Aorta (tissue), 5 donors: ENCODE data around the gene TDRD12. TPM values are rescaled to one million over a fixed set of nuclear protein-coding genes. Genes with fewer than 3 reads are reported as not detected.

Source experiments
- ATAC-seq: fragments of 200-7000 bp; cut with Tn5 transposase; one replicate; pipeline ENCODE4 v1.9.1; 2022; ENCODE audit warnings: moderate library complexity; ENCODE audit not compliant: low FRiP score
- DNase-seq, 2 donors: peaks; one replicate each; pipeline ENCODE4 v3.0.0-alpha.2; 2020
- H3K27ac ChIP-seq, 2 donors: one replicate each; pipeline ENCODE4 v1.5.1; 2013; ENCODE audit warnings: low read length in 2 of 2, mild to moderate bottlenecking in 2 of 2, moderate library complexity in 2 of 2, control low read depth in 1 of 2, inconsistent platforms in 1 of 2, low read depth in 1 of 2
- H3K27me3 ChIP-seq, 2 donors: one replicate each; pipeline ENCODE4 v1.6.1; 2013; ENCODE audit warnings: control low read depth in 1 of 2, low read length in 1 of 2, mild to moderate bottlenecking in 1 of 2, moderate library complexity in 1 of 2; ENCODE audit not compliant: insufficient read depth in 2 of 2, control insufficient read depth in 1 of 2
- H3K36me3 ChIP-seq, 2 donors: one replicate each; pipeline ENCODE4 v1.6.1; 2013; ENCODE audit warnings: control low read depth in 1 of 2, low read length in 1 of 2, mild to moderate bottlenecking in 1 of 2; ENCODE audit not compliant: insufficient read depth in 2 of 2, control insufficient read depth in 1 of 2
- H3K4me1 ChIP-seq, 2 donors: one replicate each; pipeline ENCODE4 v1.6.1; 2013; ENCODE audit warnings: low read length in 2 of 2, control low read depth in 1 of 2, mild to moderate bottlenecking in 1 of 2, moderate library complexity in 1 of 2; ENCODE audit not compliant: insufficient read depth in 2 of 2, control insufficient read depth in 1 of 2
- H3K4me3 ChIP-seq, 2 donors: one replicate each; pipeline ENCODE4 v1.5.1; 2013; ENCODE audit warnings: low read length in 2 of 2, control low read depth in 1 of 2, mild to moderate bottlenecking in 1 of 2
- H3K9me3 ChIP-seq: one replicate; pipeline ENCODE4 v1.6.1; 2013; ENCODE audit warnings: mild to moderate bottlenecking, low read length; ENCODE audit not compliant: control insufficient read depth
- WGBS, 2 donors: extraction: QIAGEN DNeasy Blood & Tissue Kit; methylation state at CpG; one replicate each; pipeline ENCODE4 v1.1.7; 2013; 5-methylcytosine and 5-hydroxymethylcytosine counted together
- intact Hi-C, 2 donors: fragments of 100-400 bp; cut with DNase I; formaldehyde crosslinking; loops; one replicate each; pipeline versions ENCODE4 v1.14.2 to v1.15.0; 2022
- polyA plus RNA-seq, 2 donors: library from polyadenylated mRNA; stranded (reverse); fragments of 200-250 nt; gene quantifications; one replicate each; pipeline ENCODE4 v1.2.3, GENCODE V29; 2013
- total RNA-seq, 2 donors: library from RNA; stranded (reverse); fragmentation: NEBNext Ultra II Directional; extraction: Animal tissue kit (Norgen Biotek cat#: 25700); gene quantifications; one replicate each; pipeline ENCODE4 v1.2.1, GENCODE V29; 2021
- donor health status: healthy with polysubstance abuse.
- donor health status: Bipolar disorder and iron deficiency.
- donor health status: DM: no; HTN: no; CAD: no.
- donor health status: DM: no; HTN: no; CAD: no.
- donor health status: DM: yes; HTN: yes; CAD: no.

TDRD12 gene
- total and polyA plus RNA-seq, 4 donors = 0.03 to 0.18 TPM; not detected in 2

GRCh38 chr19:32869966-32870573 is 150.5 kb downstream of the TDRD12 start:
- 63 to 65% methylated on average over 18 of the region's 18 CpGs for WGBS, 2 donors
- no peaks in the 10 kb centered on the region for H3K9me3 ChIP-seq
- H3K36me3 ChIP-seq = no peaks in the 10 kb centered on the region
- DNase-seq = no peak
- H3K4me3 ChIP-seq = no peak overlapping the region
- no peak for ATAC-seq
- intact Hi-C loops = no loop called here
- no peaks in the 10 kb centered on the region for H3K4me1 ChIP-seq
- H3K27me3 ChIP-seq = no peaks in the 10 kb centered on the region
- no peak overlapping the region for H3K27ac ChIP-seq

- no peak overlapping the region for H3K27ac ChIP-seq
- H3K36me3 ChIP-seq = no peaks in the 10 kb centered on the region
- intact Hi-C loops = no loop called here
- 76 to 78% methylated on average over 12 of the region's 12 CpGs for WGBS, 2 donors
- no peak overlapping the region for H3K4me3 ChIP-seq
- DNase-seq = no peak
- no peaks in the 10 kb centered on the region for H3K9me3 ChIP-seq
- H3K4me1 ChIP-seq = no peaks in the 10 kb centered on the region
- no peak for ATAC-seq
- no peaks in the 10 kb centered on the region for H3K27me3 ChIP-seq
Observed at GRCh38 chr19:32870981-32871451, 151.4 kb downstream of the TDRD12 start.

DNA sequence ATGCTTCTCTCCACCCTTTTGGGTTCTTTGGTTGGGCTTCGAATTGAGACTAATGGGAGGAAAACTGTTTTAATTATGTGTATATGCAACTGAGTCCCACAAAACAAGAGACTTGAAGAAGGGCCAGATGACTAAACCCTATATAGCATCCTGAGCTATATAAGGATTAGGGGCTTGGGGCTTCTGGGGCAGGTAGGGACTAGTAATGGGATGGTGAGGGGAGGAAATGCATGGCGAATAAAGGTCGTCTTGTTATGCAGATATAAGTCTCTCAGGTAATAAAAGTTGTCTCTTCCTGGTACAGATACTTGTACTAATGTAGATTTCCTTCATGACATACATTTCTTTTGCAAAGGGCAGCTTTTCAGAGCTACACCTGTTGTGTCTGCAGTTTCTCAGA is 152.8 kb downstream of the TDRD12 start:
- Histone ChIP-seq H3K9me3 (no peaks in the 10 kb centered on the region), H3K4me1 (no peaks in the 10 kb centered on the region), H3K27me3 (no peaks in the 10 kb centered on the region), H3K36me3 (no peaks in the 10 kb centered on the region), H3K27ac (no peak overlapping the region), H3K4me3 (no peak overlapping the region)
- no peak for ATAC-seq
- WGBS, 2 donors = 92 to 95% methylated on average over 3 of the region's 3 CpGs
- no peak for DNase-seq
- intact Hi-C loops = no loop called here

DNA sequence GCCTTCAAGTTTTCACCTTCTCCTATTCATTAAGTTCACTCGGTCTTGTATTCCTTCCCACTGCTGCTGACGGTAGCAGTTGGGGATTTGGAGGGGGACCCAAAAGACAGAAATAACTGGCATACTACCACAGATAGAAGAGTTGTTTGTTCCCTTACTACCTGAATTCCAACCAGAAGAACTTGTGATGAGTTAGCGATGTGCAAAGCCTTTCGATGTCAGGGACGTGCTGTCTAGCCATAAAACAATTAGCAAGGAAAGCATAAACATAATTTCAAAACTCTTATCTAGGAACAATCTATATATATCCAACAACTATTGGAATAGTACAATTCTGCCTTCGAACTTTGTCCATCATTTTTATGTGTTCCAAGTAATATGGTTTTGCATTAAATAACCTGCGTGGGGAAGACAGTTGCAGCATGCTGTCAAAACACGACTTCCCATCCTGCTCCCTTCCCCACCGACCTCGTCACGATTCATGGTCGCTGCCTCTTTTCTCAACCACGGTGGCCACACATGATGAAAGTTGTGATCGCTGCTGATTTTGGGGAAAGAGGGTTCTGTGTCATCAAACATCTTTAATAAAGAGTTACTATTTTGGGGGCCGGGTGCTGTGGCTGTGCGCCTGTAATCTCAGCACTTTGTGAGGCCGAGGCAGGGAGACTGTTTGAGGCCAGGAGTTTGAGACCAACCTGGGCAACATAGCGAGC is 153.8 kb downstream of the TDRD12 start:
- DNase-seq = no peak
- Histone ChIP-seq H3K27ac (no peak overlapping the region), H3K4me1 (no peaks in the 10 kb centered on the region), H3K36me3 (no peaks in the 10 kb centered on the region), H3K27me3 (no peaks in the 10 kb centered on the region), H3K4me3 (no peak overlapping the region), H3K9me3 (no peaks in the 10 kb centered on the region)
- ATAC-seq = no peak
- intact Hi-C loops = no loop called here
- 84 to 86% methylated on average over 18 of the region's 18 CpGs for WGBS, 2 donors

DNA sequence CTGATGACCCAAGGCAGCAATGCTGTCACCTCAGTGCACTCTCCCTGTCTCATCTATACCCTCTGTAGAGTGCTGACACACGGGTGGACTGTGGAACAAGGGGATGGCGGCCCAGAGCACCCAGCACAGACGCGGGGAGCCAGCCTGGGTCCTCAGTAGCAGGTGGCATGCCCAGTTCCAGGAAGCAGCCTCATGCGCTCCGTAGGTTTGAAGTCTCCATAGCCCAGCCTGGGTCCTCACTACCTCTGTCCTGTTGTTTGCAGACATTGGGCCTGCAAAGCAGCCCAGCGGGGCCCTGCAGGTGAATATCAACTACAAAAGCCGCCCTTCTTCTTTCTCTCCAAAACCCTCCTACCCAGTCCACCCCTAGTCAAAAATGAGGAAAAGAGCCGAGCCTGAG is 155.0 kb downstream of the TDRD12 start:
- no peak overlapping the region for H3K27ac ChIP-seq
- H3K36me3 ChIP-seq = peaks cover 0 to 2% of the 10 kb centered on the region in 2 donors
- WGBS, 2 donors = 87 to 90% methylated on average over 9 of the region's 9 CpGs
- ATAC-seq (no peak), DNase-seq (no peak)
- no peaks in the 10 kb centered on the region for H3K27me3 ChIP-seq
- intact Hi-C loops = no loop called here
- H3K4me1 ChIP-seq = no peaks in the 10 kb centered on the region
- H3K4me3 ChIP-seq = no peak overlapping the region
- no peaks in the 10 kb centered on the region for H3K9me3 ChIP-seq

- no peak for DNase-seq
- WGBS, 2 donors = 65 to 67% methylated on average over 7 of the region's 7 CpGs
- intact Hi-C loops = no loop called here
Observed at GRCh38 chr19:32875428-32875827, 155.9 kb downstream of the TDRD12 start.

GRCh38 chr19:32876236-32876918 is 156.8 kb downstream of the TDRD12 start:
- Histone ChIP-seq H3K4me1 (no peaks in the 10 kb centered on the region), H3K36me3 (peaks cover 0 to 2% of the 10 kb centered on the region in 2 donors), H3K27me3 (no peaks in the 10 kb centered on the region), H3K9me3 (no peaks in the 10 kb centered on the region), H3K27ac (no peak overlapping the region), H3K4me3 (no peak overlapping the region)
- intact Hi-C loops = no loop called here
- WGBS, 2 donors = 85% methylated on average over 9 of the region's 9 CpGs
- DNase-seq (no peak), ATAC-seq (no peak)

More at GRCh38 chr19:32875428-32875827, 155.9 kb downstream of the TDRD12 start:
- no peak for ATAC-seq
- Histone ChIP-seq H3K4me1 (no peaks in the 10 kb centered on the region), H3K27me3 (no peaks in the 10 kb centered on the region), H3K27ac (no peak overlapping the region), H3K4me3 (no peak overlapping the region), H3K9me3 (no peaks in the 10 kb centered on the region), H3K36me3 (peaks cover 0 to 2% of the 10 kb centered on the region in 2 donors)

DNA sequence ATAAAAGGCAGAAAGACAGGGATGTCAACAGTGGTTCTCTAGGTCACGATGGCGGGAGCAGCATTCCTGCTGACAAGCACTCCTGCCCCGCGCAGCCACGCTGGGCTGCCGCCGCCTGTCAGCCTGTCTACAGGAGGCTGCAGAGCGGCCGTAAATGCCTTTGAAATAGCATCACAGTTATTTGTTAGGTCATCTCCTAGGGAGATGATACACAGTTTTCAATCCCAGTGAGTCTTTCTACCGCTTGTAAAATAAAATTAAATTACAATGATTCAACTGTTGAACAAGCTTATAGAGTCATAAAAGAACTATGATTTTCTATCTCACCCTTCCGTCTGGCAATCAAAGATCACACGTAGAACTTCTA is 157.3 kb downstream of the TDRD12 start:
- no peaks in the 10 kb centered on the region for H3K4me1 ChIP-seq
- no peak for ATAC-seq
- no peak overlapping the region for H3K27ac ChIP-seq
- no peak for DNase-seq
- 67 to 78% methylated on average over 12 of the region's 12 CpGs for WGBS, 2 donors
- intact Hi-C loops = no loop called here
- no peak overlapping the region for H3K4me3 ChIP-seq
- no peaks in the 10 kb centered on the region for H3K9me3 ChIP-seq
- no peaks in the 10 kb centered on the region for H3K27me3 ChIP-seq
- peaks cover 0 to 5% of the 10 kb centered on the region in 2 donors for H3K36me3 ChIP-seq
